BLaER1 treated with 17β-estradiol and CSF1 and Interleukin-3, amounts not matched to agents 10 nM and 100 nM (cell line): Measurements from ENCODE around the gene STRN3.
A peak's percentile ranks its signal among the peaks of the same experiment; 100 is the strongest.
"Not testable (repeated sequence)": the region's sequence is repeated elsewhere in the genome, so short reads cannot be mapped to it uniquely, and the experiment has no call there.

Source experiments
- H3K27ac ChIP-seq, 11 experiments: shearing (Covaris generic); formaldehyde crosslinking; 2 replicates each; pipeline ENCODE4 v1.8.1; 2022
- H3K27me3 ChIP-seq, 11 experiments: shearing (Covaris generic); formaldehyde crosslinking; 2 replicates each; pipeline ENCODE4 v1.8.1; 2022
- H3K36me3 ChIP-seq, 11 experiments: shearing (Covaris generic); formaldehyde crosslinking; 2 replicates each; pipeline ENCODE4 v1.8.1; 2022
- H3K4me1 ChIP-seq, 10 experiments: shearing (Covaris generic); formaldehyde crosslinking; 2 replicates each; pipeline ENCODE4 v1.8.1; 2022
- H3K4me2 ChIP-seq, 11 experiments: shearing (Covaris generic); formaldehyde crosslinking; 2 replicates each; pipeline ENCODE4 v1.8.1; 2022
- H3K4me3 ChIP-seq, 10 experiments: shearing (Covaris generic); formaldehyde crosslinking; 2 replicates each; pipeline ENCODE4 v1.8.1; 2022
- H3K9ac ChIP-seq, 11 experiments: shearing (Covaris generic); formaldehyde crosslinking; 2 replicates each; pipeline ENCODE4 v1.8.1; 2022
- H3K9me3 ChIP-seq, 11 experiments: shearing (Covaris generic); formaldehyde crosslinking; replicated peaks in 1 of 11; 2 replicates each; pipeline ENCODE4 v1.8.1; 2022
- H4K20me1 ChIP-seq, 11 experiments: shearing (Covaris generic); formaldehyde crosslinking; 2 replicates each; pipeline ENCODE4 v1.8.1; 2022
- Cebpa-rat ChIP-seq, 11 experiments: shearing (Covaris generic); IDR thresholded peaks; 2 replicates each; pipeline ENCODE4 v1.8.1; 2022

STRN3 gene

GRCh38 chr14:30935445-30935844 is 90.7 kb downstream of the STRN3 start:
- Histone ChIP-seq H3K4me1 (peaks cover 0 to under 1% (median 0%) of the 10 kb centered on the region in 10 experiments; a peak in 1 of 20 replicates), H3K9me3 (no peaks in the 10 kb centered on the region), H3K27me3 (no peaks in the 10 kb centered on the region), H3K36me3 (peaks cover 49 to 96% (median 75%) of the 10 kb centered on the region in 11 experiments), H4K20me1 (peaks cover 0 to 23% (median 0%) of the 10 kb centered on the region in 11 experiments; a peak in 5 of 22 replicates), H3K4me2 (no peak overlapping the region), H3K27ac (no peak overlapping the region), H3K9ac (no peak overlapping the region), H3K4me3 (no peak overlapping the region)
- no peak for TF ChIP-seq Cebpa-rat (IDR thresholded peaks at IDR 0.05)

DNA sequence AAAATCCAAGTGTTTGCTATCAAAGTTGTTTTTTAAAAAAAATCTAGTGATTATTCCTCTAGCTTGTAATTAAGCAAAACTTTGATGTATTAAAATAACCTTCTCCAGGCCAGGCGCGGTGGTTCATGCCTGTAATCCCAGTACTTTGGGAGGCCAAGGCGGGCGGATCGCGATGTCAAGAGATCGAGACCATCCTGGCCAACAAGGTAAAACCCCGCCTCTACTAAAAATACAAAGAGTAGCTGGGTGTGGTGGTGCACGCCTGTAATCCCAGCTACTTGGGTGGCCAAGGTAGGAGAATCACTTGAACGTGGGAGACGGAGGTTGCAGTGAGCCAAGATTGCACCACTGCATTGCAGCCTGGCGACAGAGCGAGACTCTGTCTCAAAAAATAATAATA is 92.2 kb downstream of the STRN3 start:
- H3K27ac ChIP-seq, H3K9ac ChIP-seq, H3K27me3 ChIP-seq, H3K4me2 ChIP-seq, H3K9me3 ChIP-seq, H3K4me1 ChIP-seq, H3K4me3 ChIP-seq: not testable (repeated sequence)
- Histone ChIP-seq H4K20me1 (peaks cover 0 to 28% (median 3%) of the 10 kb centered on the region in 11 experiments; a peak in 5 of 22 replicates), H3K36me3 (peaks cover 49 to 92% (median 70%) of the 10 kb centered on the region in 11 experiments)

DNA sequence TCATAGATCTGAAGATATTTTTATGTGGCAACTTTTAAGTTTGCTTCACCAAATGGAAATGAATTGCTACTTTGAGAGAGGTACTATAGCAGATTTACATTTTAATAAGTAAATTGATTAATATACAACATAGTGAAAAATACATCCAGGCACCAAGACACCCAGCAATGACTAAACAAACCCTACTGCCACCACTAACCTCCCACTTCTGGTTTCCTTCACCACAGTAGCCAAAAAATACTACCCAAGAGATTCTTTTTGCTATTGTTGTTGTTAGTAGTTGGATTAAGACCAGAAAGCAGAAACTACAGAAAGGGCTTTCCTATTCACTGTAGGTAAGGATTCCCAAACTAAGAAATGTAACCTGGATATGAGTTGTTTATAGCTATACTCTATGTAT is 97.7 kb downstream of the STRN3 start:
- H3K9ac ChIP-seq: no peak overlapping the region
- TF ChIP-seq Cebpa-rat (IDR thresholded peaks at IDR 0.05): no peak
- no peak overlapping the region for H3K4me3 ChIP-seq
- H3K36me3 ChIP-seq: peaks cover 24 to 69% (median 40%) of the 10 kb centered on the region in 11 experiments
- no peaks in the 10 kb centered on the region for H3K27me3 ChIP-seq
- H3K9me3 ChIP-seq: no peaks in the 10 kb centered on the region
- peaks cover 0 to 16% (median 0%) of the 10 kb centered on the region in 10 experiments; a peak in 2 of 20 replicates for H3K4me1 ChIP-seq
- H3K27ac ChIP-seq: no peak overlapping the region
- peaks cover 0 to 28% (median 4%) of the 10 kb centered on the region in 11 experiments; a peak in 5 of 22 replicates for H4K20me1 ChIP-seq
- H3K4me2 ChIP-seq: no peak overlapping the region

DNA sequence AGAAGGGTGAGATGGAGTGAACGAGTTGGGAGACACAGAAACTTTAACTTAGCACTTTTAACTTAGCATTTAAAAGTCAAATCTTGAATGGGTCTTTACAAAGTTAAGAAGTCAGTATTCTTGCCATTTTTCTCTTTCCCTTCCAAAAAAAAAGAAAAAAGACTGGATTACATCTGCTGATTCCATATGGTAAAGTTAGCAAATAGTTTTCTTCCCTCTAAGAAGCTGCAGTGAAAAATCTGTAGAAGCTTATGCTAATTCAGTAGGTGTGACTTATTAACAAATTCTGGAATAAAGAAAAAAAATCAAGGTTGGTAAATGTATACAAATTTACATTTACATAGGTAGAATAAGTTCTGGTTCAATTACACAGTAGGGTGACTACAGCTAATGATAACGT is 100.9 kb downstream of the STRN3 start:
- H3K36me3 ChIP-seq: peaks cover 17 to 60% (median 37%) of the 10 kb centered on the region in 11 experiments
- no peak overlapping the region for H3K27ac ChIP-seq
- H3K27me3 ChIP-seq: no peaks in the 10 kb centered on the region
- no peak overlapping the region for H3K4me2 ChIP-seq
- no peak overlapping the region for H3K4me3 ChIP-seq
- H3K9me3 ChIP-seq: no peaks in the 10 kb centered on the region
- no peak overlapping the region for H3K9ac ChIP-seq
- TF ChIP-seq Cebpa-rat (IDR thresholded peaks at IDR 0.05): no peak
- peaks cover 0 to 27% (median 7%) of the 10 kb centered on the region in 10 experiments; a peak in 11 of 20 replicates for H3K4me1 ChIP-seq
- H4K20me1 ChIP-seq: peaks cover 0 to 23% (median 0%) of the 10 kb centered on the region in 11 experiments; a peak in 5 of 22 replicates

DNA sequence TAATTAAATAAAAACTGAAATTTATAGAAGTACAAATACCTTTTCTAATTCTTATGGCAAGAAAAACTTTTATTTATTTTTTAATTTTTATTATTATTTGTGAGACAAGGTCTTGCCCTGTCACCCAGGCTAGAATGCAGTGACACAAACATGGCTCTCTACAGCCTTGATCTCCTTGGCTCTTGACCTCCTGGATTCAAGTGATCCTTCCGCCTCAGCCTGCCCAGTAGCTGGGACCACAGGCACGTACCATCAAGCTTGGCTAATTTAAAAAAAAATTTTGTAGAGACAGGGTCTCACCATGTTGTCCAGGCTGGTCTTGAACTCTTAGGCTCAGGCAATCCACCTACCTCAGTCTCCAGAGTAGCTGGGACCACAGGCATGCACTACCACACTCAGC is 104.4 kb downstream of the STRN3 start:
- Histone ChIP-seq H3K4me2 (peak overlapping the region in 3 of 11 experiments; percentile 1 to 13 (median 2); a peak in 3 of 22 replicates), H3K9me3 (no peaks in the 10 kb centered on the region), H3K4me1 (peaks cover 0 to 14% (median 7%) of the 10 kb centered on the region in 10 experiments; a peak in 10 of 20 replicates), H3K27me3 (no peaks in the 10 kb centered on the region), H3K36me3 (peaks cover 26 to 84% (median 45%) of the 10 kb centered on the region in 11 experiments), H3K27ac (peak overlapping the region in 1 of 11 experiments; percentile 10; a peak in 1 of 22 replicates), H3K9ac (no peak overlapping the region), H3K4me3 (no peak overlapping the region), H4K20me1 (peaks cover 0 to 4% (median 0%) of the 10 kb centered on the region in 11 experiments; a peak in 3 of 22 replicates)
- TF ChIP-seq Cebpa-rat (IDR thresholded peaks at IDR 0.05): no peak

- TF ChIP-seq Cebpa-rat (IDR thresholded peaks at IDR 0.05): no peak
- no peak overlapping the region for H3K9ac ChIP-seq
- H3K4me2 ChIP-seq: peak overlapping the region in 3 of 11 experiments; percentile 19 to 46 (median 20); a peak in 4 of 22 replicates
- no peaks in the 10 kb centered on the region for H3K27me3 ChIP-seq
- H3K27ac ChIP-seq: no peak overlapping the region
- H3K9me3 ChIP-seq: no peaks in the 10 kb centered on the region
- peaks cover 26 to 87% (median 47%) of the 10 kb centered on the region in 11 experiments for H3K36me3 ChIP-seq
- H3K4me3 ChIP-seq: no peak overlapping the region
- peaks cover 0 to 14% (median 7%) of the 10 kb centered on the region in 10 experiments; a peak in 10 of 20 replicates for H3K4me1 ChIP-seq
- H4K20me1 ChIP-seq: peaks cover 0 to 4% (median 0%) of the 10 kb centered on the region in 11 experiments; a peak in 3 of 22 replicates
Observed at GRCh38 chr14:30921305-30921704, 104.9 kb downstream of the STRN3 start.

- H3K9ac ChIP-seq: no peak overlapping the region
- H3K4me2 ChIP-seq: no peak overlapping the region
- peaks cover 0 to 5% (median 0%) of the 10 kb centered on the region in 11 experiments; a peak in 4 of 22 replicates for H4K20me1 ChIP-seq
- H3K36me3 ChIP-seq: peaks cover 23 to 68% (median 42%) of the 10 kb centered on the region in 11 experiments
- H3K4me1 ChIP-seq: peaks cover 0 to under 1% (median 0%) of the 10 kb centered on the region in 10 experiments; a peak in 1 of 20 replicates
- H3K9me3 ChIP-seq: no peaks in the 10 kb centered on the region
- no peak overlapping the region for H3K27ac ChIP-seq
- no peaks in the 10 kb centered on the region for H3K27me3 ChIP-seq
- TF ChIP-seq Cebpa-rat (IDR thresholded peaks at IDR 0.05): no peak
- H3K4me3 ChIP-seq: no peak overlapping the region
Observed at GRCh38 chr14:30915596-30915995, 110.6 kb downstream of the STRN3 start.

DNA sequence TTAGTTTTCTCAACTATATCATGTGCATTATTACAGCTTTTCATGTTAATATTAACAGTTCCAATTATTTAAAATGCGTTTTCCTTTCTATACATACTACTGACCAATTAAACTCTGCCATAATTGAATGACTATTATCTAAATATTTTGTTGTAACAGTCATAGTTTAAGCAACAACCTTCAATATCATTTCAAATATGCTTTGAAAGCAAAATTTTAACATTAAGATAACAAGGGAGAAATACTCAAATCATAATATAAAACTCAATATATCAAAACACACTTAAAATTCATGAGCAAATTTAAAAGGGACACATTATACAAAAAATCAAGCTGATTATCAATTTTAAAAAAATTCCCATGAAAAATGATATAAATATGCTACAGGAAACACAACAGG is 111.4 kb downstream of the STRN3 start:
- H3K4me2 ChIP-seq: no peak overlapping the region
- no peak for TF ChIP-seq Cebpa-rat (IDR thresholded peaks at IDR 0.05)
- no peaks in the 10 kb centered on the region for H3K4me1 ChIP-seq
- H3K4me3 ChIP-seq: no peak overlapping the region
- no peaks in the 10 kb centered on the region for H3K27me3 ChIP-seq
- peaks cover 0 to 5% (median 0%) of the 10 kb centered on the region in 11 experiments; a peak in 3 of 22 replicates for H4K20me1 ChIP-seq
- peaks cover 29 to 68% (median 49%) of the 10 kb centered on the region in 11 experiments for H3K36me3 ChIP-seq
- no peak overlapping the region for H3K27ac ChIP-seq
- no peaks in the 10 kb centered on the region for H3K9me3 ChIP-seq
- no peak overlapping the region for H3K9ac ChIP-seq

DNA sequence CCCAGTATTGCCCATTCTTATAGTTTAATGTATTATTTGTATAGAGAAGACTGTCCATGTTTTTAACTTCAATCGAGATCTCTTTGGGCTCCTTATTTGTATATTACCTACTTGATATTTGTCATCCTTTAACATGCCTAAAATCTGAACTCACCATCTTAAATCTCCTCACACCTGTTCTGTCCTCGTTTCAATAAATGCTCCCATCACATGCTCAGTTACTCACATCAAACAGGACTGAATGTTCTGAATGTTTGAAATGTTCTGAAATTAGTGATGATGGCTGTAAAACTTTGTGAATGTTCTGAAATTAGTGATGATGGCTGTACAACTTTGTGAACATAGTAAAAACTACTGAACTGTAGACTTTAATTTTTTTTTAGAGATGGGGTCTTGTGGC is 117.4 kb downstream of the STRN3 start:
- Histone ChIP-seq H3K4me2 (no peak overlapping the region), H3K9ac (no peak overlapping the region), H3K4me3 (no peak overlapping the region), H3K27me3 (no peaks in the 10 kb centered on the region), H3K27ac (no peak overlapping the region), H3K9me3 (no peaks in the 10 kb centered on the region), H4K20me1 (0 out of 22 replicates have a peak, but pooled peaks cover 0 to 7% (median 0%) of the 10 kb centered on the region in 11 experiments), H3K4me1 (peaks cover 0 to 20% (median 0%) of the 10 kb centered on the region in 10 experiments; a peak in 6 of 20 replicates), H3K36me3 (peaks cover 58 to 93% (median 77%) of the 10 kb centered on the region in 11 experiments)
- TF ChIP-seq Cebpa-rat (IDR thresholded peaks at IDR 0.05): no peak
